GM18861 (cell line): Measurements from ENCODE around the gene RAP1GAP.
"Not testable (repeated sequence)": the region's sequence is repeated elsewhere in the genome, so short reads cannot be mapped to it uniquely, and the experiment has no call there.

Source experiments
- ATAC-seq: cut with Tn5 transposase; IDR thresholded peaks from one replicate; pipeline ENCODE4 v1.9.1; 2021; ENCODE audit not compliant: unreplicated experiment

RAP1GAP gene

GRCh38 chr1:21647431-21648351 lies 21.5 kb downstream of the RAP1GAP start:
- ATAC-seq, result no peak

- ATAC-seq, result no peak
Measured at GRCh38 chr1:21645550-21645949, 23.6 kb downstream of the RAP1GAP start.

- ATAC-seq, result no peak
Measured at GRCh38 chr1:21644906-21645305, 24.3 kb downstream of the RAP1GAP start.

- ATAC-seq, result no peak
Measured at GRCh38 chr1:21644348-21644747, 24.8 kb downstream of the RAP1GAP start.

GRCh38 chr1:21643624-21644023 lies 25.5 kb downstream of the RAP1GAP start:
- ATAC-seq, result no peak

- ATAC-seq, result no peak
Measured at GRCh38 chr1:21641967-21642739, 27.0 kb downstream of the RAP1GAP start.

GRCh38 chr1:21641537-21641936 lies 27.6 kb downstream of the RAP1GAP start:
- no peak for ATAC-seq

GRCh38 chr1:21641076-21641475 lies 28.1 kb downstream of the RAP1GAP start:
- ATAC-seq, result no peak

- no peak for ATAC-seq
Measured at GRCh38 chr1:21640653-21641052, 28.5 kb downstream of the RAP1GAP start.

- ATAC-seq, result no peak
Measured at GRCh38 chr1:21639594-21640041, 29.5 kb downstream of the RAP1GAP start.

- no peak for ATAC-seq
Measured at GRCh38 chr1:21638531-21639341, 30.4 kb downstream of the RAP1GAP start.

GRCh38 chr1:21637514-21637913 lies 31.6 kb downstream of the RAP1GAP start:
- no peak for ATAC-seq

GRCh38 chr1:21636029-21636428 lies 33.1 kb downstream of the RAP1GAP start:
- ATAC-seq, result no peak

GRCh38 chr1:21634806-21635535 lies 34.2 kb downstream of the RAP1GAP start:
- no peak for ATAC-seq

- no peak for ATAC-seq
Measured at GRCh38 chr1:21633992-21634805, 35.0 kb downstream of the RAP1GAP start.

GRCh38 chr1:21633141-21633755 lies 35.9 kb downstream of the RAP1GAP start:
- no peak for ATAC-seq

- ATAC-seq, result no peak
Measured at GRCh38 chr1:21631944-21632887, 36.9 kb downstream of the RAP1GAP start.

GRCh38 chr1:21631590-21631943 lies 37.6 kb downstream of the RAP1GAP start:
- ATAC-seq, result not testable (repeated sequence)
